GM19099 (cell line): Measurements from ENCODE around the gene ANKS1B.

Source experiments
- POLR2A ChIP-seq: IDR thresholded peaks from 3 replicates; pipeline ENCODE4 v1.6.1; 2011; ENCODE audit warnings: low read depth; ENCODE audit not compliant: insufficient read length; ENCODE audit errors: extremely low read depth

The ANKS1B gene

DNA sequence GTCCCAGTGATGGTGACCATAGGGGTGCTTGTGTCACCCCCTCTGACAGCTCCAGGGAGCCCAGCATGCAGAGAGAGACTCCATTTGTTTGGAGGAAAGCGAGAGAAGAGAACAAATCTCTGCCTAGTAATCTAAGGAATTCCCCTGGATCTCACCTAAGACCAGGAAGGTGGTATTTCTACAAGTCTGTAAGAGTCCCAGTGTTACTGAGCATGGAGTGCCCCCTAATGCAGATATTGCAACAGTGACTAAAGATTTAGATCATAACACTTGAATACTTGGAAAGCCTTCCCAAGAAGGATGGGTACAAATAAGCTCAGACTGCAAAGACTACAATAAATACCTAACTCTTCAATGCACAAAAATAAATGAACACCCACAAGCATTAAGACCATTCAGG, 697.6 kb downstream of the ANKS1B start:
- TF ChIP-seq POLR2A = no peak

DNA sequence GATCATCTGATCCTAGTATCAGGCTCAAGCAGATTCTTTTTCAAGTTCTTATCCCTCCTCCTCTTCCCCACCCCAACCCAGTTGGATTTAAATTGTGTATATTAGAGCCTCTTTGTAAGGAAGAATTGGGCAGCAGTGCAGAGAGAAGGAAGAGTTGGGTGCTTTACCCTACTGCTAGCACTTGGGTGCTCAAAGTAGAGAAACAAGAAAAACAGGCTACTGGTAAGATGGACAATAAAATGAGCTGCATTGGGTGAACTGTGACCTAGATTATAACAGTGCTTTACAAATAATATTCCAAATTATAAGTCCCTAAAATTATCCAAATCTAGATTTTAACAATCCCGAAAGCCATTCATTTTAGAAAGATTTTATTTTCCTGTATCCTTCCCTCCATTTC, 700.6 kb downstream of the ANKS1B start:
- no peak for TF ChIP-seq POLR2A

DNA sequence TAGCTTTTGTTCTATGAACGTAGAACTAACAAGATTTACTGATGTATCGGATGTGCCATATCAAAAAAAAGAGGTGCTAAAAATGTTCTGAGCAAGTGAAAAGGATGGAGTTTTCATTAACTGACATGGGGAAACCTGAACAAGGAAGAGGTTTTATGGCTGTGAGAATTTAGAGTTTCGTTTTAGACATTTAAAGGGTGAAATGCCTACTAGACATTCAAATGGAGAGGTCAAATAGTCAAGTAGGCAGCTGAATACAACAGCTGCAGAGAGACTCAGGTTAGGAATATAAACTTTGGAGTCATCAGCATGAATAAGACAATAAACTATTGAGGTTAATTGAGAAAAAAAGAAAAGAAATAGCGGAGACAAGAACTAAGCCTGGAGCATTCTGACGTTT, 702.1 kb downstream of the ANKS1B start:
- no peak for TF ChIP-seq POLR2A

DNA sequence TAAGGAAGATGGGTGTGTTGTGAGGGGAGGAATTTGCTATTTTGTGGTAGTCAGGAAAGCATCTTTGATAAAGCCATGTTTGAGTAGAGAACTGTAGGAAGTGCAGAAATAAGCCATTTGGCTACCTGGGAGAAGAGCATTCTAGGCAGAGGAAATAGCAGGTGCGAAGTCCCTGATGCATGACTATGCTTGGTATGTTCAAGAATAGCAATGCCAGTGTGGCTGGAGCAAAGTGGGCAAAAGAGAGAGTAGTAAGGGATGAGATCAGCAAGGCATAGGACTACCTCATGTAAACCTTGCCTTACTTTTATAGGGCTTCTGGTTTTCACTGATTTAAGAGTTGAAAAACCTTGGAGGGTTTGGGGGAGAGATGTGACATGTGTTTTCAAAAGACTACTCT, 702.6 kb downstream of the ANKS1B start:
- TF ChIP-seq POLR2A = no peak

DNA sequence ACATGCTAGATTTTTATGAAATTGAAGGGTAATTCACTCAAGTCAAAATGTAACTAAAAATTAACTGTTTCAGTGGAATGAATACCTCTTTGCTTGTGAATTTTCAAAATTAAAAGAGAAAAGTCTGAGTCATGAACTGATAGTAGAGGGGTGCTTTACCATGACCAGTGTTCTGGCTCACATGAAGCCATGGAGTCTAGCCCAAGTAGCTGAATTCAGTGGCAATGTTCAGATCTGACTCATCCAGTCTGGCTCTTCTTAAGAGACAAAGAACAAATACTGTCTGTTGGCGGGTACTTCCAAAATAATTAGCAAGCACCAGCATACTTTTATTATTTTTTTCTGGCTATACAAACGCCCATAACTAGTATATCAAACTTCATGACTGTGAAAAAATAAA, 703.5 kb downstream of the ANKS1B start:
- no peak for TF ChIP-seq POLR2A

DNA sequence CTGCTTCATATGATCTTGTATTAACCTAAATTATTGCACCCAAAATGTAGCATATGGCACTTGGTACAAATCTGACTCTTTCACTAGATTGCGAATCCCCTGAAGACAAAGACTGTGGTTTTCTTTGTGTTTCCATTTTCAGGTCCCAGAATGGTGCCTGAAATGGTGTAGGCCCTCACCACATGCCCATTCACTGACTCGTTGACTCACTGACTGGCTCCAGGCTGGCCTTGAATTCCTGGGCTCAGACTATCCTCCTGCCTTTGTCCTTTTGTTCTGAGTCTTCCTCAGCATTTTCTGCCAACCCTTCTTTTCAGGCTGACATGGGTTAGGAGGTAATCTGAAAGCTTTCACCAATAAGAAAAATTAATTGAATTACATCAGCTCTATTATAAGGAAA, 705.8 kb downstream of the ANKS1B start:
- TF ChIP-seq POLR2A = no peak

DNA sequence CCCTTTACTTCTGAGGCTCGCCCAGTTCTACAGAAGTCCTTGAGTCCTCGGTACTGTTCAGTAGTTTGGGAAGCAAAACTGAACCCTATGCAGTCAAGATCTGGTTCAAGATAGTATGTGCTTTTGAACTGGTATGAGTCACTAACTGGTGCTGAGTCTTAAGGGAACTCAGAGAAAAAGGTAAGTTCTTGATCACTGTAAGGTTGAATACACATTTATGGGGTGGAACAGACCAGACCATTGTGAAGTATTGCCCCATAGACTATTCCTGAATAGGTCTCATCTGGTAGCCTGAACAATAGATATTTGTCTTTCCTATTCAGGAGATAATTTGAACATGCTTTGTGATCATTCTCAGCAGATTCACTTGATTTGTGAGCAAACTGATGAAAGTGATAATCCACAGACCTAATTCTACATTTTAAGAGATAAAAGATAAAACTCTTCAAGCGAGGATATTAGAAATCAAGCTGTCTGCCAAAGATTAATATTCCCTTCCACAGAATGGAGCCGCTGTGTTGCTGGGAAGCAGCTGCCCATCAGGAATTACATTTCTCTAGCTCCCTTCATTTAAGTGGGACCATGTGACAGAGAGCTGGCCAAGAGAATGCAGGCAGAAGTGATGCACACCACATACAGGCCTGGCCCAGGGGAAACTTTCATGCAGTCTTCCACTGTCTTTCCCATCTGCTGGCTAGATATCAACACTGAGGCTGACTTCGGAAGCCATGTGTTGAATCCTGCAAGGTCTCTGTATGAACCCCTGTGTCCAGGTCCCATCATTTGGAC, 707.0 kb downstream of the ANKS1B start:
- TF ChIP-seq POLR2A = no peak

DNA sequence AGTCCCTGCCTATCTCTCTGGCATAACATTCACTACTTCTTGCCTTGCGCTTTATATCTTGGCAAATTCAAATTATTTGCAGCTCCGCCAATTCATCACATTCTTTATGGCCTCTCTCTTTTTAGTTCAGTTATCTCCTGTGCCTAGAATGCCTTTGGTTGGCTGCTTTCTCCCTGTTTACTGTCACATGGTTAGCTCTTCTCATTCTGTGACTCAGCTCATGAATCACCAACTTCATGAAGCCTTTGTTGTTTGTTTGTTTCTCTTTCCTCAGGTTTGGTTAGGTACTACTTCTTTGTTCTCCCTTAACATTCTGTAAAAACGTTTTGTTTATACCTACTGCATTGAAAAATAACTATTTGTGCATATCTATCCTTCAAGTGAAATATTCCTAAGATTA, 713.7 kb downstream of the ANKS1B start:
- no peak for TF ChIP-seq POLR2A

DNA sequence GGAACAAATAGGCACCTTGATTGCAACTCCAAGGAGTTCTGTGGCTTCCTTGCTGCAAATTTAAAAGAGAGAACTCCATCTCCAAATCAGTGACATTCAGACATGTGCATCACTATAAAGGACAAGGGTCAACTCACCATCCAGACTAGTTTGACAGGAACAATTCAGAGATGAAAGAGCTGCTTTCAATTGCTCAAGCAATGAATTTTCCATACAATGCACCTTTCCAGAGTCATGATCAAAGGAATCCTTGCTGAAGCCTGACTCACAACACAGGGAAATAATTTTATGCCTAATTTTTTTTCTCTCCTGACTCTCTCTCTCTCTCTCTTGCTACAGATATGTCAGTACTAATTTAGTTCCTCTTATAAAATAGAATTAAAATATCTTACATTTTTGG, 717.7 kb downstream of the ANKS1B start:
- no peak for TF ChIP-seq POLR2A

DNA sequence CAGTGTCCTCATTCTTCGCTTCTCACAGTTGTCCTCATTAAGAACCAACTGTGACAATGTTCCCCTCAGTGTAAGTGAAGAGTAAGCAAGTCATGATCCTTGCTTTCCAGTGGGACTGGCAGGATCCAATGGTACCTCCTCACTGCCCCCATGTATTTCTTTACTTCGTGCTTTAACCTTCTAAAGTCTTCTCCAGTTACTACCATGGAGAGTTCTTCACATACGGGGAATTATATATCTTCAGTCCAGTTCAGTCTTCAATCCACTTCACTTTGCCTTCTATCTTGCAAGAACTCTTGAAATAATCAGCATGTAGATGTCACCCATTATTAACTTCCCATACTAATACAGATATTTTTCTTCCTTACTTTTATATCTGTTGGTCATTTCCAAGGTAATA, 719.1 kb downstream of the ANKS1B start:
- TF ChIP-seq POLR2A = no peak

DNA sequence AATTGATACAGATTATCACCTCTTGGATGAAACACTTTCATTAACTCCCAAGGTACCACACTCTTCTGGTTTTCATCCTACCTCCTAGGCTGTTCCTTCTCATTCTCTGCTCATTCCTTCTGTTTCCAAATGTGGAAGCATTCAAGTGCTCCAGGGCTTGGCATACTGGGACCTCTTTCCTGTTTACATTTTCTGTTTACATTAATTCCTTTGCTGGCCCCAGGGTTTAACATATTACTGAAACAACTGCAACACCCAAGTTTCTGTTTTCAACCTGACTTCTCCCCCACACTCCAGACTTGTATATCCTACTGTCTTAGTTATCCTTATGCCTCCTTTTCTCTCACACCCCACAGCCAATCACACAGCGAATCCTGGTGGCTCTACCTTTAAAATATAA, 723.5 kb downstream of the ANKS1B start:
- TF ChIP-seq POLR2A = no peak

DNA sequence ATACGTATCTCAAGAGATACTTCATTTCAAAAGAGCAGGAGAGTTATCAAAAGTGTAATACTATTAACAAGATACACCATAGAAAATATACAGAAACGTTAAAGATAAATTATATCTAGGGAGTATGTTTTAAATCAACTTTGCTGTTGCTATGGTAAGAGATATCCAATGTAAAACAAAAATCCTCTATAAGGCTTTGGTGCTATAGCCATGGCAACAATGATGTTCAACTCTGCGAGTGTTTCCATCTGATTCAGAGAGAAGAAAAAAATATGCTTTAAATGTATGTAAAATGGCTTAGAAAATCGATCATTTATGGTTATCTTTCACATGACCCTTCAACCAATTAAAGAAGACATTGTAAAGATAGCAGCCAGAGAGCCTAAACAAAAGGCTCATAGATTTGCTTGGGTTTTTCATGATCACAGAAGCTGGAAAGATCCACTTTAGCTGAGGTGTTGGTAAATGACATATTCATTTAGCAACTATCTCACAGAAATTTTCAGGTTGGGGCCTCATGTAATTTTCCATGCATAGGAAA, 724.2 kb downstream of the ANKS1B start:
- TF ChIP-seq POLR2A = no peak

DNA sequence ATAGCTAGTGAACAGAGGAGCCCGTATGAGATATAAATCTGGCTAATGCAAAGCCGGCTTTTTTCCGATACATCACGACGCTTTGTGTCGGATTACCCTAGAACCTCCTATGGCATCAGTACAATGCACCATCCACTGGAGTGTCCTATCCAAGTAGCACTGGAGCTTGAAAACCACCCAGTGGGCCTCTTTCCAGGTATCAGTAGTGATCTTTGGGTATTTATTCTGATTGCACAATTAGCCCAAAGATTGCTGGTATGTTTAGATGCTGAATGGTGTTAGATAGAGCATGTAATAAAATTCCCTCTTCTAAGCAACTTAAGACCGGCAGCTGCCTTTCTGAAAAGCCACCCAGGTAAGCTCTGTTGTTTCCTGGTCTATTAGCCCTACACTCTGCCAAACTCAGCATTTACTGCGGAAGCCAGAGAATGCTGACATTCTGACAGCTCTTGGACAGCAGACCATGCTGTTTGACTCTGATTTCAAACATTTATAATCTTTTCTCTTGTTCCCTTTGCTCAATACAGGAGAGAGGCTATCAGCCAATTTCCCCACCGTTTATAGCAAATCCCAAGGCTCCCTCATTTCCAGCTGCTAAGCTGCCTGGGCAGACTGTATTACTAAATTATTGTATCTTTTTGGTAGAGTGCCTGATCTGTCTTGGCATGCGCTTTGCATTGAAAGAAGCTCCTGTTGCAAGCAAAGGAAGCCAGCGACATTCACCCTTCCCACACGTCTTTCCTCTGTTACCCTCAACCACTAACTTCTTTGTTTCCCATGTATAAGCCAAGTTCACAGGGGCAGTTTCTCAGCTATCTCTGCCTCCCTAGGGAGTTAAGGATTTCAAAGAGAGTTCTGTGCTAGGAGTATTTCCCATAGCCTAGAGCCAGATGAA, 725.4 kb downstream of the ANKS1B start:
- TF ChIP-seq POLR2A = no peak

DNA sequence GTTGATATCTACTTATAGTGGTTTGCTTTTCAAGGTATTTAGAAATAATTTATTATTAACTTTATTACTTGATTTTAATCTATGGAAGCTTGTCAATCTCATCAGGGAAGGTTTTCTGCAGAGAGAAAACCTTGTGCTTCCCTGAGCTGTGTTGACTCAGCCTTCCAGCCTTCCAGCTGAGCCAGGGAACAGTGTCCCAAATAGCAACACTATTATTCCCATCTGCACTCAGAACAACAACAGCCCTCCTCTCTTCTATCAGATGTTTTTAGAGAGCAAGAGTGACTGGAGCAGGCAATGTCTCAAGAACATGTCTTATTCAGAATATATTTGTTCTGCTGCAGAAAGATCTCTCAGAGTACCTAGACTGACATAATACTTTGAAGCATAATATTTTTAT, 727.1 kb downstream of the ANKS1B start:
- TF ChIP-seq POLR2A = no peak

DNA sequence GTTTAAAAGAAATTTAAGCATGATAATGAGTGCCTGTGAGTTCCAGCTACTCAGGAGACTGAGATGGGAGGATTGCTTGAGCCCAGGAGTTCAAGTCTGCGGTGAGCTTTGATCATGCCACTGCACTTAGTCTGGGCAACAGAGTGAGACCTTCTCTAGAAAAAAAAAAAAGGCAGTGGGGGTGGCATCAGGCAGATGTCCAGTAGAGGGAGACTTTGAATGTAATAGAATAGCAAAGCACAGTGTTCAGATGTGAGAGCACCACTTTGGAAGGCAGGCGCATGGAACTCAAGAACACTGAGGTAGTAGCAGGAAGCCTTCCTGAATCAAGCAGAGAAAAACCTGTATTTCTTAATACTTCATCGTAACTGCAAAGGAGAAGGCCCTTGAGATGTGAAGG, 731.7 kb downstream of the ANKS1B start:
- no peak for TF ChIP-seq POLR2A

DNA sequence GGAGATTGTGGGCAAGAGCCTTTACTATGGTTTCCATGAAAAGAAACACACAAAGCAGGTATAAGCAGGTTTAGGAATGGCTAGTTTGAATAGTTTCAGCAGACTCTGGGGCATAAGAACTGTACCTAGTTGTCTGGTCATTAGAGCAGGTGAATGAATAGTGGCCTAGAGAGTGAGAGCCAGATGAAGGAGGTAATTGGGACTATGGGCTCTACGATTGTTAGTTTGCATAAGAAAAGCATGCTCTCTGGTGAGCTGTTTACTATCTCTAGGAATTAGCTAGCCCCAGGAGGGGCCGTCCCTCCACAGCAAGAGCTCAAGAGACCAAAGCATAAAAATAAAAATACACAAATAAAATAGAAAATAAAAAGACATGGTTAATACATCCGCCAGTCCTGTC, 734.6 kb downstream of the ANKS1B start:
- TF ChIP-seq POLR2A = no peak
